ENCODE results near the gene MPP4.
"Not testable (repeated sequence)": the region's sequence is repeated elsewhere in the genome, so short reads cannot be mapped to it uniquely, and the experiment has no call there.

The MPP4 gene

DNA sequence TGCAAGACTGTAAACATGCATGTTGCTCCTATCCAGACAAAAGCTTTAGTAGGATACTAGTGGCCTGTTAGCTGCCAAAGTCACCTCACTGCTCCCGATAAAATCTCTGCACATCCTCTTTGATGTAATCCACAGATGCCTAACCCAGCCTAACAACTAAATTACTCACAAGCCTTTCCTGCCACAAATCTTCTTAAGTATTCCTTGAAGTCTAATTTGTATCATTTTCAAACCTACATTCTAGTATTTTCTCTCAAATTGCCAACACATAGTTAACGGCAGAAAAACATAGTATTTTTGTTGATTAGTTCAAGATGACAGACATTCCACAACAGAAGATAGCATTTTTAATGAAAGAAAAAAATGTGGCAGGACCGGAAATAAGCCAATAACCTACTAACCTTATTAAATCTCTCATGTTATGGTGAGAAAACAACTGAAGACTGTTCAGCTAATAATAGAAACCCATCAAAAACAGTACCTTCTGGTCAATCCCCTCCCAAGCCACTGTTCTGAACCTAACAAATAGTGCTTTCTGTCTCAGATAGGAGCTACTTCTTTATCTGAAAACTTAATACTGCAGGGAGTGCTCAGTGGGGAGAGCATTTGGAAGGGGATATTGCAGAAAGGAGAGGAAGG, at the start of gene MPP4:
TSS of gene MPP4 (minus strand) at position 57 of the 639 bp plus-strand sequence. CDS start 4,690 bp downstream, outside the sequence.
- DNase-seq = no peak

DNA sequence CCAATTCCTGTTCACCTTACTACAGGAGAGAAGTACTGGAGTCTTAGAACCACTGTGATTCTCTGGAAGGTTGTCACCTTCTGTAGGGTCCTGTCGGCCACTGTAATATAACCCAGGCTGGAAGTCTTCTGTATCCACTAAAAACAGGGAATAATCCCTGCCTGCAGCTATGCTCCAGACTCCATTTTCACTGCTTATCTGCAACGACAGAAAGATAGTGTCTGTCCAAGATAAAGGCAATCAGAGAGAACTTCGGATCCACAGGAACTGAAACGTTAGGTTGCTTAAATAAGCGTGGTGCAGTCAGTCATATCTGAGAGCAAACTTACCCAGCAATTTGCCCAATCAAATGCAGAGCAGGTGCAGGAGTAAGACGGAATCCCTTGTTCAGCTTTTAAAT, 48.1 kb upstream of the MPP4 start:
- no peak for DNase-seq

- DNase-seq = peak; percentile 27
Measured at GRCh38 chr2:201735486-201735885, 37.0 kb upstream of the MPP4 start.

DNA sequence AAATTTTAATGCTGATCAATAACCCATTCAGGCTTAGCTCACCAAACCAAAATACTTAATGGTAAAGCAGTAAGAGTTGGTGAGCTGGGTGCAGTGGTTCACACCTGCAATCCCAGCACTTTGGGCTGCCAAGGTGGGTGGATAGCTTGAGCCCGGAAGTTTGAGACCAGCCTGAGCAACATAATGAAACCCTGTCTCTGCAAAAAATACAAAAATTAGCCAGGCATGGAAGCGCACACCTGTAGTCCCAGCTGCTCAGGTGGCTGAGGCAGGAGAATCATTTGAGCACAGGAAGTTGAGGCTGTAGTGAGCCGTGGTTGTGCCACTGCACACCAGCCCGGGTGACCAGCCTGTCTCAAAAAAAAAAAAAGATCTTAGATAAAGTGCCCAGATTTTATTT, 35.7 kb upstream of the MPP4 start:
- DNase-seq = no peak

DNA sequence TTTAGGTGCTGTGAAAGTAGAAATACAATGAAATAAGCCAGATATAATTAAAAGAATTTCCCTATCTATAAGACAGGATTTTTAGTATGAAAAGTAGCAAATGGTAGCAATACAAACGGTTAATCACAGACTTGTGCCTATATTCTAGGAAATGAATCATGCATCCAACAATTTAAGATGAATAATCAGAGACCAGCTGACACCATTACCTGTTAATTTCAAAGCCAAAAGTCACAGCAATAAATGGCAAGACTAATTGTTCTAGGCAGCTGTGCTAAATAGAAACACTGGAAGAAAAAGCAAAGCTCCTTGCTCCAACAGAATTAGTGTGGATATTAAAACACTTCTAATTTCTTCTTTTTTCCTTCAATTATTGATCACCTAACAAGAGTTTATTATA, 35.1 kb upstream of the MPP4 start:
- DNase-seq = no peak

- DNase-seq = no peak
Measured at GRCh38 chr2:201730651-201731285, 32.3 kb upstream of the MPP4 start.

- peak; percentile 98 for DNase-seq
Measured at GRCh38 chr2:201715459-201715858, 17.0 kb upstream of the MPP4 start.

GRCh38 chr2:201712726-201713125, 14.3 kb upstream of the MPP4 start:
- DNase-seq = no peak

GRCh38 chr2:201709747-201710146, 11.3 kb upstream of the MPP4 start:
- DNase-seq = no peak

DNA sequence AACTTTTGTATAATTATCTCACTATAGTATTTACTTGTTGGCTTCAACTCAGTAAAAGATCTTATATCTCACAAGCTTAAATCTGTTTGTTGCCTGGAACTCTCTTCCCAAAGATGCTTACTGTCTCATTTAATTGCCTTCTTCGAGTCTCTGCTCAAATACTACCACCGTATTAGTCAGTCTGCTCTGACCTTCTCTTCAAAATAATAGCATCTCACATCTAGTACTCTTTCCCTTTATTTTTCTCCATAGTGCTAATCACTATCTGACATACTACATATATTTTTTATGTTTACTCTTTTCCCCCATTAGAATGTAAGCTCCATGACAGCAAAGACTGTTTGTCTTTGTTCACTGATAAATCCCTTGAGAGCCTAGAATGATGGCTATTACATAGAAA, 10.6 kb upstream of the MPP4 start:
- no peak for DNase-seq

- no peak for DNase-seq
Measured at GRCh38 chr2:201707753-201708152, 9.3 kb upstream of the MPP4 start.

GRCh38 chr2:201707142-201707541, 8.7 kb upstream of the MPP4 start:
- DNase-seq = no peak

DNA sequence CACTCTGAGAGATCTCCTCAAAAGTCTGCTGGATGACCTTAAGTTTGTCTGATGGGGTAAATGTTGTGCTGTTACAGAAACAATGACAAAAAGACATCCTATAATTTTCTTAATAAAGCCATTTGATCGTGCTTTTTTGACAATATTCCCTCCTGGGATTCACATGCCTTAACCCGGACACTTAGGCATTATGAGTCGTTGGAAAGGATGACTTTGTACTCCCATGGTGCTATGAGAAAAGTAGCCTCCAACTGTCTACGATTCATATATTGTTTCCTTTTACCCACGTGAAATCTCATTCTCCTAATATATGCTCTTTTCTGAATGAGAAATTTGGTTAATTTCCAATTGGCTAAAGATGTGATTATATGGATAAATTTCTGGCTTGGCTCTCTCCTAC, 6.1 kb upstream of the MPP4 start:
- no peak for DNase-seq

- no peak for DNase-seq
Measured at GRCh38 chr2:201701646-201702045, 3.2 kb upstream of the MPP4 start.

DNA sequence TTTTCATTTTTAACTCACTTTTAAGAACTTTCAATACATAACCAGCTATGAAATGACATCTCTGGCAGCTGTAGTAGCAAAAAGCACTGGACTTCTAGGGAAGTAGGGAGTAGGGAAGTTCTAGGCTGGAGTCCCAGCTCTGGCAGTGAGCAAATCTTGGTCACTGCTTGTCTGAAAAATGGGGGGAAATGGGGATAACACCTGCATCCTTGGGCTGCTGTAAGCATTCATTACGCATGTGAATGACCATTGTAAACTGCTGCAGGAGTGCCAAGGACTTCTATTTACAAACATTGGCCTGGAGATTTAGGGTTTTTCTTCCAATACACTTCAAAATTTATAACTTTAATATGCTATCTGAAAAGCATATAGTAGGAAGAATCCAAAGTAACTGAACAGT, 972 bp upstream of the MPP4 start:
- DNase-seq = no peak

- DNase-seq = no peak
Measured at GRCh38 chr2:201697899-201698298, 545 bp downstream of the MPP4 start.

DNA sequence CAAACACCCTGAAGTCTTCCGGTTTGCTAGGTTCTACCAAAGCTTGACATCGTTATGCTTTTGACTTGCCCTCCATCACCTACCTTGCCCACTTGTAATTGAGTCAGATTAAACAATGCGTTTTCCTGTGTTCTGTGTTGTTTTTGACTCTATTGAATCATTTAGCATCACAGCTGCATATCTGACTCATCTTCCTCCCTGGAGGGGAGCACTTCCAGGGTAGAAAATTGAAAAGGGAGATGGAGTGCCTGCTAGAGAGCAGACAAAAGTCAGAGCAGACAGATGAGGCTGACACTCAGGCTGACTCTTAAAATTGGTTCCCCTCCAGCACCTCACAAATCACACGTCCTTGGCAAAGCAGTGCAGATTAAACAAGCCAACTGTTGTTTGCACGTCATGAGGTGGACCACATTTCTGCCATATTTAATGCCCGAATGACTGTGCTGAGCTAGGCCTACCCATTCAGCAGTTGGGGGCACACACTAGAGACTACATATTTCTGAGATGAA, 2.2 kb downstream of the MPP4 start:
- peak; percentile 72 for DNase-seq

DNA sequence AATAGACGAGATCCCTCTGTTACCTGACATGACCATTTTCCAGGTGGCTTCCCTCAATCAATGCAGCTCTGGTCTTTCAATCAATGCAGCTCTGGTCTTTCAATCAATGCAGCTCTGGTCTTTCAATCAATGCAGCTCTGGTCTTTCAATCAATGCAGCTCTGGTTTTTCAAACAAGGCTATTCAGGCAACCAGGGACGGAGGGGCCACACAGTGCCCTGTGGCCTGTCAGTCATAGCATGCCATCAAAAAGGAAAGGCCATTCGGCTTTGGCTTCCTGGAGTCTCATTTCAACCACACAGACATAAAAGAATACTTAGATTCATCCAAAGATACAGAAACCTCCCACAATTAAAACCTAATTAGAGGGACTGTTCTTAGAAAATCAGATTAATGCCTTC, 13.3 kb downstream of the MPP4 start:
- DNase-seq = no peak

- DNase-seq = peak; percentile 68
Measured at GRCh38 chr2:201680743-201681142, 17.7 kb downstream of the MPP4 start.

DNA sequence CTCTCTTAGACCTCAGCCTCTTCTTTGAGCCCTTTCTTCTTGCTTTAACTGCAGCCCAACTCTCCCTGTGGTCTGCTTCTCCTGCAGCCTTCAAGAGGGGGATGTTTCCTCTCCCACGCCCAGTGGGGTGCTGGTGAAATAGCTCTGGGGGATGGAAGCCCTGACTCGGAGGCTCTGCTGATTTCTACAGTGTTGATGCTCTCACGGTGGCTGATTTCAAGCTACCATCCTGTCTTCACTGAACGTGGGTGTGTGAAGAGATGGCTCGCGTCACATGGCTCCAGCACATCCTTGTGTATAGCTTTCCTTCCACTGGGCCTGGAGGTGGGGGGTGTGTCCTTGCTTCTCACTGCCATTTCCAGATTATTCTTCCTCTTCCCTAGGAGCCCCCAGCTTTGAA, 20.0 kb downstream of the MPP4 start:
- DNase-seq = no peak

- no peak for DNase-seq
Measured at GRCh38 chr2:201675454-201675853, 23.0 kb downstream of the MPP4 start.

GRCh38 chr2:201674794-201675193, 23.6 kb downstream of the MPP4 start:
- no peak for DNase-seq

DNA sequence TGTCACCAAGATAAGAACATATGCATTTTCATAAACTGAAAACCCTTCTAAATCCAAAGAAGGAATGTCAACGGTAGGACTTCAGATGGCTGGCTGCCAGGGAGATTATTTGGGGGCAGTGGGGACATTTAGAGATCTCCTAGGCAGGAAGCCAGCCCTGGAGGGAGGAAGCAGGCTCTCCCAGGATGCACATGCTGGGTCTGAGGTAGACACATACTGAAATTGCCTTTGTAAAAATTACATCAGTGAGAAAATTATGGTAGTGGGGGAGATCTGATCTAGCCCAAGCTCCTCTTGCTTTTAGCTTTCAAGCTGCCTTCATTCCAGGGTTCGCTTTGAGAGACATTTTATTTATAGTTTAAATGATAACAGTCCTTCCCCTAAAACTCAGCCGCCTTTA, 24.1 kb downstream of the MPP4 start:
- DNase-seq = no peak

DNA sequence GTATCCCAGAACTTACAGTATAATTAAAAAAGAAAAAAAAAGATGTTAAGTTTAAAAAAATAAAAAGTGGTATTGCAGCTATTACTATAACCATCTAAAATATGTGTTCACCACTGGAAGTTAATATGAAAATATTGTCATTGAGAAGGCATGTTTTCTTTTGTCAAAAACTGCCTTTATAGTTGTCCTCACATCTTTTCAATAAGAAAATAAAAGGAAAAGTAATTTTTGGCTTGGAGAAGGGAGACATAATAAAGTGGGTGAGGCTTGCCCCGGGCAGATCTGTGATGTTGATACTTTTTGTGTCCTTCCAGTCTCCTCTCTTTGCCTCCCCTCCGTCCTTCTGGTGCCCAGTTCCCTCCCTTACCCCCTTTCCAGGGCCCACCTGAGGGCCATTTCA, 24.9 kb downstream of the MPP4 start:
- DNase-seq = no peak

- not testable (repeated sequence) for DNase-seq
Measured at GRCh38 chr2:201671205-201671604, 27.2 kb downstream of the MPP4 start.
